ENCODE data around the gene IL17REL. TPM values are rescaled to one million over a fixed set of nuclear protein-coding genes. Genes with fewer than 3 reads are reported as not detected.

IL17REL gene
- total and polyA plus RNA-seq, 4 donors, result 0.02 to 0.51 (median 0.19) TPM; not detected in 1

GRCh38 chr22:50060441-50061140 is 48.0 kb upstream of the IL17REL start:
- H3K4me3 ChIP-seq, result no peak overlapping the region
- no peaks in the 10 kb centered on the region for H3K9me3 ChIP-seq (ENCODE audit: control insufficient read depth in 4 of 4, insufficient read depth in 3 of 4, low read length in 3 of 4)
- 62 to 71% methylated on average over 28 of the region's 28 CpGs for WGBS, 2 donors
- no peaks in the 10 kb centered on the region for H3K36me3 ChIP-seq (ENCODE audit: control insufficient read depth in 4 of 4, insufficient read depth in 4 of 4, low read length in 4 of 4)
- ATAC-seq (ENCODE audit: insufficient read depth, low FRiP score) (no peak), DNase-seq (peak in 1 of 3 donors; percentile 48)
- H3K9ac ChIP-seq (ENCODE audit: insufficient read depth in 1 of 2, low read length in 2 of 2), result no peak overlapping the region
- peaks cover 0 to 3% (median 0%) of the 10 kb centered on the region in 3 donors for H3K27me3 ChIP-seq (ENCODE audit: control insufficient read depth in 3 of 3, insufficient read depth in 3 of 3, low read length in 2 of 3)
- H3K4me1 ChIP-seq (ENCODE audit: control insufficient read depth in 5 of 5, insufficient read depth in 5 of 5, low read length in 5 of 5), result peaks cover 2 to 15% (median 4%) of the 10 kb centered on the region in 5 donors
- no peak for TF ChIP-seq CTCF (IDR thresholded peaks at IDR 0.05; ENCODE audit: control extremely low read depth, extremely low read depth)
- H3K27ac ChIP-seq (ENCODE audit: low read depth in 1 of 2, low read length in 1 of 2), result no peak overlapping the region

- no peak for TF ChIP-seq CTCF (IDR thresholded peaks at IDR 0.05; ENCODE audit: control extremely low read depth, extremely low read depth)
- Histone ChIP-seq H3K9me3 (ENCODE audit: control insufficient read depth in 4 of 4, insufficient read depth in 3 of 4, low read length in 3 of 4) (no peaks in the 10 kb centered on the region), H3K27ac (ENCODE audit: low read depth in 1 of 2, low read length in 1 of 2) (no peak overlapping the region), H3K36me3 (ENCODE audit: control insufficient read depth in 4 of 4, insufficient read depth in 4 of 4, low read length in 4 of 4) (no peaks in the 10 kb centered on the region), H3K27me3 (ENCODE audit: control insufficient read depth in 3 of 3, insufficient read depth in 3 of 3, low read length in 2 of 3) (peaks cover 0 to 3% (median 0%) of the 10 kb centered on the region in 3 donors), H3K4me1 (ENCODE audit: control insufficient read depth in 5 of 5, insufficient read depth in 5 of 5, low read length in 5 of 5) (peaks cover 2 to 15% (median 4%) of the 10 kb centered on the region in 5 donors), H3K9ac (ENCODE audit: insufficient read depth in 1 of 2, low read length in 2 of 2) (no peak overlapping the region), H3K4me3 (no peak overlapping the region)
- no peak for ATAC-seq (ENCODE audit: insufficient read depth, low FRiP score)
- 83 to 86% methylated on average over 7 of the region's 7 CpGs for WGBS, 2 donors
- DNase-seq, result no peak
Observed at GRCh38 chr22:50059881-50060262, 47.3 kb upstream of the IL17REL start.

GRCh38 chr22:50058906-50059880 is 46.6 kb upstream of the IL17REL start:
- Histone ChIP-seq H3K36me3 (ENCODE audit: control insufficient read depth in 4 of 4, insufficient read depth in 4 of 4, low read length in 4 of 4) (no peaks in the 10 kb centered on the region), H3K9me3 (ENCODE audit: control insufficient read depth in 4 of 4, insufficient read depth in 3 of 4, low read length in 3 of 4) (peaks cover 0 to 4% (median 0%) of the 10 kb centered on the region in 4 donors), H3K27me3 (ENCODE audit: control insufficient read depth in 3 of 3, insufficient read depth in 3 of 3, low read length in 2 of 3) (no peaks in the 10 kb centered on the region), H3K9ac (ENCODE audit: insufficient read depth in 1 of 2, low read length in 2 of 2) (no peak overlapping the region), H3K4me1 (ENCODE audit: control insufficient read depth in 5 of 5, insufficient read depth in 5 of 5, low read length in 5 of 5) (peaks cover 2 to 15% (median 4%) of the 10 kb centered on the region in 5 donors), H3K4me3 (no peak overlapping the region), H3K27ac (ENCODE audit: low read depth in 1 of 2, low read length in 1 of 2) (no peak overlapping the region)
- no peak for TF ChIP-seq CTCF (IDR thresholded peaks at IDR 0.05; ENCODE audit: control extremely low read depth, extremely low read depth)
- no peak for ATAC-seq (ENCODE audit: insufficient read depth, low FRiP score)
- 21 to 27% methylated on average over 31 of the region's 31 CpGs for WGBS, 2 donors
- DNase-seq, result peak; percentile 68 to 89 (median 80)
